Neutrophil (primary cell): Measurements from ENCODE around the gene PSIP1.
A peak's percentile ranks its signal among the peaks of the same experiment; 100 is the strongest.

Experiments
- H3K27ac ChIP-seq: fragments of 200-600 bp; sonication (generic); 2 replicates; pipeline ENCODE4 v1.5.1; 2016; ENCODE audit warnings: mild to moderate bottlenecking, moderate library complexity
- H3K27me3 ChIP-seq: fragments of 200-600 bp; sonication (generic); 2 replicates; pipeline ENCODE4 v1.6.0; 2016; ENCODE audit warnings: mild to moderate bottlenecking
- H3K36me3 ChIP-seq: fragments of 200-600 bp; sonication (generic); 2 replicates; pipeline ENCODE4 v1.5.1; 2017
- H3K4me1 ChIP-seq, 2 experiments: fragments of 200-600 bp in 1 of 2; sonication (generic) in 1 of 2; 1 replicate in 1 of 2; 2 replicates in 1 of 2; pipeline versions ENCODE4 v1.5.1 to v1.6.1; 2013 to 2016; ENCODE audit warnings: low read depth in 1 of 2, low read length in 1 of 2, mild to moderate bottlenecking in 1 of 2, moderate library complexity in 1 of 2; ENCODE audit not compliant: control insufficient read depth in 1 of 2, insufficient read depth in 1 of 2
- H3K4me3 ChIP-seq, 2 experiments: fragments of 200-600 bp in 1 of 2; sonication (generic) in 1 of 2; 1 replicate in 1 of 2; 2 replicates in 1 of 2; pipeline ENCODE4 v1.5.1; 2013 to 2016; ENCODE audit warnings: low read depth in 1 of 2, low read length in 1 of 2, mild to moderate bottlenecking in 1 of 2, moderate library complexity in 1 of 2
- H3K9me3 ChIP-seq: fragments of 200-600 bp; sonication (generic); 2 replicates; pipeline ENCODE4 v1.5.1; 2016
- TF ChIP-seq, protein P1 (sequence below): fragments of 200-600 bp; sonication (generic); IDR thresholded peaks from 2 replicates; pipeline ENCODE4 v1.5.1; 2016; ENCODE audit warnings: antibody characterized with exemption

The PSIP1 gene

DNA sequence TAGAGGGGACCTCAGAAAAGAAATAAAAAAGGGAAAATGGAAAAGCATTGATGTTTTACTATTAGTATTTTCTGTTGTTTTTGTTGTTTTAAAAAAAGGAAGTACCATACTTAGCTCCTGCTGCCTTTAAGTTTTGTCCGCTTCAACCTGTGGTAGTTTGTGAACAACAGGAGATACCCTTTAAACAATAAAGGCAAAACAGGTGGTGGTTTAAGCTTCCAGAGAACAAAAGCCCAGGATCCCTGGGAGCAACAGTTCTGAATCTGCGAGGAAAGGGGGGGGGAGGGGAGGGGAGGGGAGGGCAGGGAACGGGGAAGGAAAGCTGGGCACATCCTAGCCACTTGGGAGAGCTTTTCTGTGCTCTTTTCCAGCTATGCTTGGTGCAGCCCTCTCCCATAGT is 2.1 kb upstream of the PSIP1 start:
- H3K4me1 ChIP-seq = peaks cover 27 to 37% of the 10 kb centered on the region in 2 experiments
- H3K4me3 ChIP-seq = no peak overlapping the region
- TF ChIP-seq, protein P1, sequence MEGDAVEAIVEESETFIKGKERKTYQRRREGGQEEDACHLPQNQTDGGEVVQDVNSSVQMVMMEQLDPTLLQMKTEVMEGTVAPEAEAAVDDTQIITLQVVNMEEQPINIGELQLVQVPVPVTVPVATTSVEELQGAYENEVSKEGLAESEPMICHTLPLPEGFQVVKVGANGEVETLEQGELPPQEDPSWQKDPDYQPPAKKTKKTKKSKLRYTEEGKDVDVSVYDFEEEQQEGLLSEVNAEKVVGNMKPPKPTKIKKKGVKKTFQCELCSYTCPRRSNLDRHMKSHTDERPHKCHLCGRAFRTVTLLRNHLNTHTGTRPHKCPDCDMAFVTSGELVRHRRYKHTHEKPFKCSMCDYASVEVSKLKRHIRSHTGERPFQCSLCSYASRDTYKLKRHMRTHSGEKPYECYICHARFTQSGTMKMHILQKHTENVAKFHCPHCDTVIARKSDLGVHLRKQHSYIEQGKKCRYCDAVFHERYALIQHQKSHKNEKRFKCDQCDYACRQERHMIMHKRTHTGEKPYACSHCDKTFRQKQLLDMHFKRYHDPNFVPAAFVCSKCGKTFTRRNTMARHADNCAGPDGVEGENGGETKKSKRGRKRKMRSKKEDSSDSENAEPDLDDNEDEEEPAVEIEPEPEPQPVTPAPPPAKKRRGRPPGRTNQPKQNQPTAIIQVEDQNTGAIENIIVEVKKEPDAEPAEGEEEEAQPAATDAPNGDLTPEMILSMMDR = no peak
- no peaks in the 10 kb centered on the region for H3K9me3 ChIP-seq
- H3K27ac ChIP-seq = peak overlapping the region; percentile 52
- H3K27me3 ChIP-seq = no peaks in the 10 kb centered on the region
- peaks cover 10% of the 10 kb centered on the region for H3K36me3 ChIP-seq

DNA sequence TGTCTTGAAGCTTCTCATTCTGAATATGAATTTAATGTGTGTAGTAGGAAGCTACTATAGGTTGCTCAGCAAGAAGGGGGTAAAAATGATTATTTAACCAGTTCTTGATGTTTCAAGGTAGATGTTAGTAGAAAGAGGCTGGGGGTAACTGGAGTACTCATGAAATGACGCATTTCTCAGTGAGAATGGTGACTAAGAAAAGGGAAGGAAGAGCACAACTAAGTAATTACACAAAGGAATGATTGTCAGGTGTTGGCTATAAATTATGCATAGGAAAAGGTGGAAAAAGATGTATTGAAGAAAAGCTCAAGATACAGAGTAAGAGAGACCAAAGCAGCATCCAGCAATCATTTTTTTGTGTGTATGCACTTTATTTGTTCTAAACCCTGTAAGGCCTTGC is 1.4 kb upstream of the PSIP1 start:
- Histone ChIP-seq H3K4me3 (no peak overlapping the region), H3K36me3 (peaks cover 17% of the 10 kb centered on the region), H3K27ac (peak overlapping the region; percentile 52), H3K9me3 (no peaks in the 10 kb centered on the region), H3K27me3 (no peaks in the 10 kb centered on the region), H3K4me1 (peaks cover 27 to 37% of the 10 kb centered on the region in 2 experiments)
- TF ChIP-seq, protein P1 = no peak

DNA sequence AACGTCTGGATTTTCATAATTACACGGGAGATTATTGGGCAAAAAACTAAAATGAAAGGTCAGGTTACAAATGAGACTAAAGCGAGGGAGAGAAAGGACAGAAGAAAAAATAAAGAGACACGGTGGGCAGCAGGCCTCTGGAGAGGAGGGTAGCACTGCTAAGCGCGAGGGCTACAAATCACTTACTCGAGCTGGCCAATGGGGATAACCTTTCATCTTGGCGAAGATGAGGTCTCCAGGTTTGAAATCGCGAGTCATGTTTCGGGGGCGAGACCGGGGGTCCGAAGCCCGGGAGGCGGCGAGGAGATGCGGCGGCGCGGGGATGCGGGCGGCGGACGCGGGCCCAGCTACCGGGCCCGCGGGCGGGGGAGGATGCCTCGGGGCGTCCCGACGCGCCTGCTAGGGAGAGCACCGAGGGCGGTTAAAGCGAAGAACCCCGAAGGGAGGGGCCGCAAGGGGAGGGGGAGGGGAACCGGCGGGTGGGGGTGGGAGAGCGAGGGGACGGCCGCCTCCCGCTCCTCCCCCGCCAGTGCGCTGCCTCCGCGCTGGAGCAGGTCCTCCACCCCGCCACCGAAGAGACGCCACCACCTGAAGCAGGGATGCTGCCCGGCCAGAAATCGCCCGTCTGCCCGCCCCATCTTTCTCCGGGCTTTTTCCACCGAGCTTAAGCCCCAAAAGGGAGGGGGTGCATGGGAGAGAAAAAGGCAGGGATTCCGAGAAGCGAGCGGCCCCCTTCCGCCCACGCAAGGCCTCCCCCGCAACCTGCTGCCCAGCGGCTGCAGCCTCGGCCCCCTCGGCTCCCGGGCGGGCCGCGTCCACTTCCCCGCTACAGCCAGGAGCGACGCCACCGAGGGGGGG is 610 bp downstream of the PSIP1 start:
- Histone ChIP-seq H3K27ac (peak overlapping the region; percentile 94), H3K4me1 (peaks cover 27 to 37% of the 10 kb centered on the region in 2 experiments), H3K36me3 (peaks cover 38% of the 10 kb centered on the region), H3K27me3 (no peaks in the 10 kb centered on the region), H3K4me3 (peak overlapping the region; percentile 85 to 92), H3K9me3 (no peaks in the 10 kb centered on the region)
- TF ChIP-seq, protein P1 = no peak

DNA sequence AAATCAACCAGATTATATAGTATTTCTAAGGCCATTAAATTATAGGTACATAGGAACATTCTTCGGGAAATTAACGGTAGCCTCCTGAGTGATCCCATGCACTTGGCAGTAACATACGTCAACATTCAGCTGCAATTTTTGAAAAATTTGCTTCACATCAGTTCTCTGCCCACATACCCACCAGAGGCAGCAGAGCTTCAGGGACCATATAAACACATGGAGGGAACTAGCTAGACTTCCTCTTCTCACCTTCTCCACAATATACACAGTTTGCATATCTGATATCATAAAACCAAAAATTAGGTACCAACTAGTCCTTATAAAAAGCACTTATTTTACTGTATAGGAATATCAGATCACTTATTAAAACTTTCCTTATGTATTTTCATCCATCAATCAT is 4.8 kb downstream of the PSIP1 start:
- Histone ChIP-seq H3K9me3 (no peaks in the 10 kb centered on the region), H3K36me3 (peaks cover 65% of the 10 kb centered on the region), H3K4me1 (peaks cover 10 to 15% of the 10 kb centered on the region in 2 experiments), H3K4me3 (no peak overlapping the region), H3K27me3 (no peaks in the 10 kb centered on the region), H3K27ac (no peak overlapping the region)
- TF ChIP-seq, protein P1 = no peak

DNA sequence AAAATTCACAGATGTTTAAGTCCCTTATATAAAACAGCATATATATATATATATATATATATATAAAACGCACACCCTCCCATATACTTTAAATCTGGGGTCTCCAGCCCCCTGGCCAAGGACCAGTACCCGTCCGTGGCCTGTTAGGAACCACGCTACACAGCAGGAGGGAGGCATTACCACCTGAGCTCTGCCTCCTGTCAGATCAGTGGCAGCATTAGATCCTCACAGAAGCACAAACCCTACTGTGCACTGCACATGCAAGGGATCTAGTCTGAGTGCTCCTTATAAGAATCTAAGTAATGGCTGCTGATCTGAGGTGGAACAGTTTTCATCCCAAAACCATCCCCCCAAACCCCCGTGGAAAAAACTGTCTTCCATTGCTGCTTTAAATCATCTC is 9.0 kb downstream of the PSIP1 start:
- H3K4me1 ChIP-seq = no peaks in the 10 kb centered on the region
- peaks cover 53% of the 10 kb centered on the region for H3K36me3 ChIP-seq

More for the DNA sequence above, 9.0 kb downstream of the PSIP1 start:
- TF ChIP-seq, protein P1 = no peak
- H3K9me3 ChIP-seq = no peaks in the 10 kb centered on the region
- H3K27me3 ChIP-seq = no peaks in the 10 kb centered on the region
- H3K4me3 ChIP-seq = no peak overlapping the region
- H3K27ac ChIP-seq = no peak overlapping the region
